GM23338 (cell line): Measurements from ENCODE around the gene LDLRAD3. TPM values are rescaled to one million over a fixed set of nuclear protein-coding genes. Genes with fewer than 3 reads are reported as not detected.

ENCODE experiments used
- ATAC-seq: fragments of 200-7000 bp; cut with Tn5 transposase; 3 replicates; pipeline ENCODE4 v1.9.1; 2020
- DNase-seq: peaks from one replicate; pipeline ENCODE4 v3.0.0-alpha.2; 2015; ENCODE audit warnings: low spot score
- H2AFZ ChIP-seq: fragments of 200-600 bp; sonication (generic); 2 replicates; pipeline ENCODE4 v1.8.0; 2016; ENCODE audit warnings: antibody characterized with exemption, mild to moderate bottlenecking, moderate library complexity
- H3F3A ChIP-seq: fragments of 200-600 bp; sonication (generic); replicated peaks from 2 replicates; pipeline ENCODE4 v1.8.0; 2017; ENCODE audit warnings: antibody characterized with exemption, mixed run types, low read depth
- H3K27ac ChIP-seq: fragments of 200-600 bp; sonication (generic); 2 replicates; pipeline ENCODE4 v1.6.1; 2016; ENCODE audit warnings: low read depth
- H3K27me3 ChIP-seq: fragments of 200-600 bp; sonication (generic); 2 replicates; pipeline ENCODE4 v1.8.0; 2016; ENCODE audit warnings: mild to moderate bottlenecking, mixed run types, moderate library complexity; ENCODE audit not compliant: insufficient read depth
- H3K36me3 ChIP-seq: fragments of 200-600 bp; sonication (generic); 2 replicates; pipeline ENCODE4 v1.8.0; 2016; ENCODE audit warnings: mild to moderate bottlenecking; ENCODE audit not compliant: insufficient read depth
- H3K4me1 ChIP-seq: fragments of 200-600 bp; sonication (generic); 2 replicates; pipeline ENCODE4 v1.8.0; 2016; ENCODE audit warnings: mild to moderate bottlenecking, moderate library complexity; ENCODE audit not compliant: insufficient read depth
- H3K4me2 ChIP-seq: fragments of 200-600 bp; sonication (generic); 2 replicates; pipeline ENCODE4 v1.7.1; 2017; ENCODE audit warnings: mixed run types
- H3K4me3 ChIP-seq: fragments of 200-600 bp; sonication (generic); 2 replicates; pipeline ENCODE4 v1.6.1; 2016; ENCODE audit warnings: mixed run types
- H3K79me2 ChIP-seq: fragments of 200-600 bp; sonication (generic); replicated peaks from 2 replicates; pipeline ENCODE4 v1.8.0; 2017; ENCODE audit warnings: mild to moderate bottlenecking; ENCODE audit not compliant: insufficient read depth
- H3K9me2 ChIP-seq: fragments of 200-600 bp; sonication (generic); 2 replicates; pipeline ENCODE4 v1.8.0; 2017; ENCODE audit not compliant: insufficient read depth
- H4K20me1 ChIP-seq: fragments of 200-600 bp; sonication (generic); replicated peaks from 2 replicates; pipeline ENCODE4 v1.8.0; 2017; ENCODE audit warnings: mild to moderate bottlenecking; ENCODE audit not compliant: insufficient read depth
- H3K27ac Mint-ChIP-seq: 2 replicates; pipeline ENCODE4 v1.8.0; 2020; ENCODE audit warnings: inconsistent platforms, mild to moderate bottlenecking, moderate library complexity, mixed read lengths
- H3K27me3 Mint-ChIP-seq: 3 replicates; pipeline ENCODE4 v1.8.0; 2022; ENCODE audit warnings: low read depth, mild to moderate bottlenecking, moderate library complexity, mixed read lengths, inconsistent platforms; ENCODE audit not compliant: insufficient read depth, poor library complexity
- H3K36me3 Mint-ChIP-seq: 3 replicates; pipeline ENCODE4 v1.8.0; 2021; ENCODE audit warnings: low read depth, mild to moderate bottlenecking, inconsistent platforms, moderate library complexity, mixed read lengths
- H3K4me1 Mint-ChIP-seq: 3 replicates; pipeline ENCODE4 v1.8.0; 2020; ENCODE audit warnings: mild to moderate bottlenecking, inconsistent platforms, mixed read lengths
- H3K4me3 Mint-ChIP-seq: 3 replicates; pipeline ENCODE4 v1.8.0; 2021; ENCODE audit warnings: moderate library complexity, mild to moderate bottlenecking, inconsistent platforms, mixed read lengths
- H3K9me3 Mint-ChIP-seq: 3 replicates; pipeline ENCODE4 v1.8.0; 2020; ENCODE audit warnings: moderate library complexity, mild to moderate bottlenecking, inconsistent platforms, mixed read lengths
- CREB1 ChIP-seq: fragments of 250-450 bp; sonication (Bioruptor Pico); IDR thresholded peaks from 2 replicates; pipeline ENCODE4 v1.5.0; 2020; ENCODE audit warnings: low read depth, mild to moderate bottlenecking, moderate library complexity
- ETS1 ChIP-seq: IDR thresholded peaks from 2 replicates; pipeline ENCODE4 v1.6.1; 2016; ENCODE audit warnings: antibody characterized with exemption
- EZH2 ChIP-seq: fragments of 200-600 bp; sonication (generic); IDR thresholded peaks from one replicate; pipeline ENCODE4 v1.8.0; 2017; ENCODE audit warnings: antibody characterized with exemption, mild to moderate bottlenecking, low read depth; ENCODE audit not compliant: unreplicated experiment
- EZH2phosphoT487 ChIP-seq: fragments of 200-600 bp; sonication (generic); IDR thresholded peaks from one replicate; pipeline ENCODE4 v1.8.1; 2018; ENCODE audit warnings: antibody characterized with exemption; ENCODE audit not compliant: unreplicated experiment
- JUNB ChIP-seq: IDR thresholded peaks from one replicate; pipeline ENCODE4 v1.6.1; 2016; ENCODE audit warnings: antibody characterized with exemption; ENCODE audit not compliant: unreplicated experiment
- NANOG ChIP-seq: IDR thresholded peaks from 2 replicates; pipeline ENCODE4 v1.6.1; 2016; ENCODE audit warnings: antibody characterized with exemption, borderline replicate concordance
- POLR2AphosphoS5 ChIP-seq: IDR thresholded peaks from 2 replicates; pipeline ENCODE4 v1.6.1; 2016; ENCODE audit warnings: antibody characterized with exemption, low read depth
- STAT1 ChIP-seq: IDR thresholded peaks from one replicate; pipeline ENCODE4 v1.6.1; 2016; ENCODE audit warnings: antibody characterized with exemption; ENCODE audit not compliant: unreplicated experiment
- ZNF114 ChIP-seq: fragments of 250-450 bp; sonication (Bioruptor Pico); IDR thresholded peaks from 2 replicates; pipeline ENCODE4 v1.5.0; 2020; ENCODE audit warnings: mild to moderate bottlenecking, moderate library complexity
- ZNF331 ChIP-seq: fragments of 250-450 bp; sonication (Bioruptor Pico); IDR thresholded peaks from 2 replicates; pipeline ENCODE4 v1.5.0; 2020; ENCODE audit warnings: low read depth, mild to moderate bottlenecking, moderate library complexity
- ZNF462 ChIP-seq: fragments of 250-450 bp; sonication (Bioruptor Pico); IDR thresholded peaks from 2 replicates; pipeline ENCODE4 v1.5.0; 2020; ENCODE audit warnings: mild to moderate bottlenecking, moderate library complexity
- polyA plus RNA-seq: library from polyadenylated mRNA; unstranded; fragments of >200 nt; fragmentation: Nextera tagmentation; extraction: Ambion mirVana; gene quantifications from 2 replicates; pipeline ENCODE4 v1.2.1, GENCODE V29; 2016
- total RNA-seq: library from RNA; depleted of rRNA; stranded (reverse); fragments of >200 nt; shearing (Covaris generic); gene quantifications from 2 replicates; pipeline ENCODE4 v1.2.3, GENCODE V29; 2014
- TF ChIP-seq, protein P1 (sequence below), 2 experiments: fragments of 200-600 bp in 1 of 2; sonication (generic) in 1 of 2; conservative IDR thresholded peaks; 2 replicates each; pipeline versions ENCODE4 v1.5.1 to v1.6.1; 2016 to 2017; ENCODE audit warnings: antibody characterized with exemption in 2 of 2, low read depth in 2 of 2, mild to moderate bottlenecking in 2 of 2, moderate library complexity in 1 of 2

LDLRAD3 gene
- total and polyA plus RNA-seq, 2 experiments from 2014 or later, result 8.5 to 19.4 TPM

GRCh38 chr11:36148701-36149100, 204.8 kb downstream of the LDLRAD3 start:
- no peak overlapping the region for H3K4me3 ChIP-seq
- peaks cover 3% of the 10 kb centered on the region; the same call in 1 of the 2 replicates for H3K9me2 ChIP-seq
- H3F3A ChIP-seq, result no peaks in the 10 kb centered on the region
- no peak overlapping the region for H2AFZ ChIP-seq
- H3K36me3 Mint-ChIP-seq, result peaks cover 25% of the 10 kb centered on the region
- H3K4me1 Mint-ChIP-seq, result peaks cover 25% of the 10 kb centered on the region
- no peaks in the 10 kb centered on the region for H4K20me1 ChIP-seq
- no peak overlapping the region for H3K4me2 ChIP-seq
- no peak for TF ChIP-seq STAT1
- TF ChIP-seq JUNB, result no peak
- no peak for TF ChIP-seq CREB1 (CRISPR knock-in tag)
- no peak for TF ChIP-seq EZH2phosphoT487
- TF ChIP-seq ZNF462 (CRISPR knock-in tag), result no peak
- TF ChIP-seq ZNF114 (CRISPR knock-in tag), result no peak
- TF ChIP-seq, protein P1, sequence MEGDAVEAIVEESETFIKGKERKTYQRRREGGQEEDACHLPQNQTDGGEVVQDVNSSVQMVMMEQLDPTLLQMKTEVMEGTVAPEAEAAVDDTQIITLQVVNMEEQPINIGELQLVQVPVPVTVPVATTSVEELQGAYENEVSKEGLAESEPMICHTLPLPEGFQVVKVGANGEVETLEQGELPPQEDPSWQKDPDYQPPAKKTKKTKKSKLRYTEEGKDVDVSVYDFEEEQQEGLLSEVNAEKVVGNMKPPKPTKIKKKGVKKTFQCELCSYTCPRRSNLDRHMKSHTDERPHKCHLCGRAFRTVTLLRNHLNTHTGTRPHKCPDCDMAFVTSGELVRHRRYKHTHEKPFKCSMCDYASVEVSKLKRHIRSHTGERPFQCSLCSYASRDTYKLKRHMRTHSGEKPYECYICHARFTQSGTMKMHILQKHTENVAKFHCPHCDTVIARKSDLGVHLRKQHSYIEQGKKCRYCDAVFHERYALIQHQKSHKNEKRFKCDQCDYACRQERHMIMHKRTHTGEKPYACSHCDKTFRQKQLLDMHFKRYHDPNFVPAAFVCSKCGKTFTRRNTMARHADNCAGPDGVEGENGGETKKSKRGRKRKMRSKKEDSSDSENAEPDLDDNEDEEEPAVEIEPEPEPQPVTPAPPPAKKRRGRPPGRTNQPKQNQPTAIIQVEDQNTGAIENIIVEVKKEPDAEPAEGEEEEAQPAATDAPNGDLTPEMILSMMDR (conservative IDR thresholded peaks at IDR 0.05; ENCODE audit: low read depth in 2 of 2), result no peak
- no peak for TF ChIP-seq ETS1
- no peak for TF ChIP-seq POLR2AphosphoS5
- no peak for TF ChIP-seq ZNF331 (CRISPR knock-in tag)
- no peak for TF ChIP-seq NANOG
- TF ChIP-seq EZH2, result no peak
- H3K27ac Mint-ChIP-seq, result peak overlapping the region; percentile 94; the same call in 1 of the 2 replicates
- DNase-seq, result no peak
- peaks cover 6% of the 10 kb centered on the region; the same call in 2 of the 3 replicates for H3K9me3 Mint-ChIP-seq
- H3K4me1 ChIP-seq, result peaks cover 11% of the 10 kb centered on the region
- no peak overlapping the region for H3K4me3 Mint-ChIP-seq
- no peaks in the 10 kb centered on the region for H3K27me3 ChIP-seq
- no peaks in the 10 kb centered on the region for H3K36me3 ChIP-seq
- no peak for ATAC-seq
- H3K27me3 Mint-ChIP-seq, result peaks cover 7% of the 10 kb centered on the region
- no peaks in the 10 kb centered on the region for H3K79me2 ChIP-seq
- H3K27ac ChIP-seq, result no peak overlapping the region
